GM12865 (cell line): ENCODE data around the gene HSD17B1.
"Not testable (repeated sequence)": the region's sequence is repeated elsewhere in the genome, so short reads cannot be mapped to it uniquely, and the experiment has no call there.

ENCODE experiments used
- DNase-seq: peaks from one replicate; pipeline ENCODE4 v3.0.0; 2010; ENCODE audit warnings: low read depth
- H3K4me3 ChIP-seq: 2 replicates; pipeline ENCODE4 v1.5.1; 2011; ENCODE audit warnings: mild to moderate bottlenecking, low read depth, low read length, control low read depth
- CTCF ChIP-seq: IDR thresholded peaks from 2 replicates; pipeline ENCODE4 v1.5.1; 2011; ENCODE audit warnings: low read length, control low read depth, low read depth, inconsistent platforms; ENCODE audit not compliant: insufficient read depth; ENCODE audit errors: missing control alignments

Gene HSD17B1

DNA sequence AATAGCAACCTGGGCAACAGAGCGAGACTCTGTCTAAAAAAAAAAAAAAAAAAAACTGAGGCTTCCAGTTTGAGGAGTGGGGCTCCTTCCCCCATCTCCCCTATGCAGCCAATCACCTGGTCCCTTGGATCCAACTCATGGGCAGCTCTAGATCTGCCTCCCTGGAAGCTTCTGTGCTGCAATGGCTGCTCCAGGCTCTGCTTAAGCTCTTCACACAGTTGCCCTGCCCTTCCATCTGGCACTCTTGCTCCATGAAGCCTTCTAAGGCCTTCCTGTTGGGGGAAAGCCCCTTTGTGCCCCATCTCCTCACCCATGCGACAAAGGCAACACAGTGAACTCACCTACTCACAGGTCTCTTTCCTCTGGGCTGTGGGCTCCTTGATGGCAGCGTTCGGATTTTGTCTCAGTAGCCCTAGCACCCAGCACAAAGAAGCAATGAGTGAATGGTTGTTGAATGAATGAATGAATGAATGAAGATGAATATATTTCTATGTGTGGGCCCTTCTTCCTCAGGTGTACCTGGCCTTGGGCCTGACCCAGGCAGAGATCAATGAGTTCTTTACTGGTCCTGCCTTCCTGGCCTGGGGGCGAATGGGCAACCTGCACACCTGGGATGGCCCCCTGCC lies 14.8 kb upstream of the HSD17B1 start:
- H3K4me3 ChIP-seq: no peak overlapping the region
- TF ChIP-seq CTCF: no peak
- DNase-seq: no peak

DNA sequence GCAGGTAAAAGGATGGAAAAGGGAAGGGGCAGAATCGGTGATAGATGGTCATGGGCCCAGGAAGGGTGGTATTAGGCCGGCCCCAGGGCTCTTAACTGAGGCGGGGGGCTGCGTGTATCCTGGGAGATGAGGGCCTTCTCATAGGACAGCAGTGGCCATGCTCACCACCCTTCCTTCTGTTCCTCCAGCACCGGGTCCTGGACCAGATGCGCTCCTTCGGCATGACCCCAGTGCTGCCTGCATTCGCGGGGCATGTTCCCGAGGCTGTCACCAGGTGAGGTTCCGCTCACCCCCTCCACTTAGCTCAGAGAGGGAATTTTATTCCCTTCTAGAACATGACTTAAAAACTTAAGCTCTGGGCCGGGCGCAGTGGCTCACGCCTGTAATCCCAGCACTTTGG lies 14.2 kb upstream of the HSD17B1 start:
- H3K4me3 ChIP-seq: no peak overlapping the region
- DNase-seq: no peak
- TF ChIP-seq CTCF: no peak

DNA sequence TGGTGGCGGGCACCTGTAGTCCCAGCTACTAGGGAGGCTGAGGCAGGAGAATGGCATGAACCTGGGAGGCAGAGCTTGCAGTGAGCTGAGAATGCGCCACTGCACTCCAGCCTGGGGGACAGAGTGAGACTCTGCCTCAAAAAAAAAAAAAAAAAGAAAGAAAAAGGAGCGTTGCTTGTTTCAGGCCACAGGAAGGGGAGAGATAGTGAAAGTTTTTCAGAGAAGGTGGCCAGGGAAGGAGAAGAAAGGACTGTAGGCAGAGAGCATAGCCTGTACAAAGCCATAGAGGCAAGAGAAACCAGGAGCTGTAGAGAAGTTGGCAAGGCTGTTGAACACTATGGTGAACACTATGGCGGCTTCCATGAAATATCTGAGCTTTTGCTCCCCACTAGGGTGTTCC lies 12.2 kb upstream of the HSD17B1 start:
- not testable (repeated sequence) for H3K4me3 ChIP-seq, DNase-seq

DNA sequence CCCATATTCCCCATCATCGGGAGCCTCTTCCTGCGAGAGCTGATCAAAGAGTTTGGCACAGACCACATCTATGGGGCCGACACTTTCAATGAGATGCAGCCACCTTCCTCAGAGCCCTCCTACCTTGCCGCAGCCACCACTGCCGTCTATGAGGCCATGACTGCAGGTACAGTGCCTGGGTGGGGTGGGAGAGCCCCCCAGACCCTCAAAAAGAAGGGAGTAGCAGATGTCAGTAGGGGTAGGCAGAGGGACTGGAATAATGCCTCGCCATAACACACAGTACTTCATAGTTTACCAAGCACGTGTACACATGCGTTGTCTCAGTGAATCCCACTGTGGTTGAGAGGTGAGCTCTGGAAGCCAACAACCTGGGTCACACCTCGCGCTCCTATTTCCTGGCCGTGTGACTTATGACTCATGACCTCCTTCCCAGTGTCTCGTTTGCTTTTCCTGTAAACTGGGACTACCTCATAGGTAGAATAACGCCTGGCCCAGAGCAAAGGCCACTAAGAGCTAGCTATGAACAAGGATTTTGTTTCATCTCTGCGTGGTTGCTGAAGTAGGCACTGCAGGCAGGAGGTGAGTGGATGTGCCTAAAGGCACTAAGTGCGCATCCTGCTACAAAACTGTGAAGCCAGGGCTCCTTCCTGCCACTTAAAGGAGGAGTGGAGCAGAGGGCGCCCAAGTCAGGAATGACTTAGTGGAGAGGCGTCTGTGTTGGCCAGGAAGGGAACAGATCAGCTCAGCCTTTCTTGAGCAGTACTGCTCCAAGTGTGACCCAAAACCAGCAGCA lies 11.5 kb upstream of the HSD17B1 start:
- no peak for DNase-seq
- no peak overlapping the region for H3K4me3 ChIP-seq
- no peak for TF ChIP-seq CTCF

- no peak overlapping the region for H3K4me3 ChIP-seq
- TF ChIP-seq CTCF: no peak
- DNase-seq: no peak
Measured at GRCh38 chr17:42543190-42544079, 9.3 kb upstream of the HSD17B1 start.

GRCh38 chr17:42544874-42545283 lies 7.8 kb upstream of the HSD17B1 start:
- TF ChIP-seq CTCF: no peak
- H3K4me3 ChIP-seq: no peak overlapping the region
- DNase-seq: no peak

DNA sequence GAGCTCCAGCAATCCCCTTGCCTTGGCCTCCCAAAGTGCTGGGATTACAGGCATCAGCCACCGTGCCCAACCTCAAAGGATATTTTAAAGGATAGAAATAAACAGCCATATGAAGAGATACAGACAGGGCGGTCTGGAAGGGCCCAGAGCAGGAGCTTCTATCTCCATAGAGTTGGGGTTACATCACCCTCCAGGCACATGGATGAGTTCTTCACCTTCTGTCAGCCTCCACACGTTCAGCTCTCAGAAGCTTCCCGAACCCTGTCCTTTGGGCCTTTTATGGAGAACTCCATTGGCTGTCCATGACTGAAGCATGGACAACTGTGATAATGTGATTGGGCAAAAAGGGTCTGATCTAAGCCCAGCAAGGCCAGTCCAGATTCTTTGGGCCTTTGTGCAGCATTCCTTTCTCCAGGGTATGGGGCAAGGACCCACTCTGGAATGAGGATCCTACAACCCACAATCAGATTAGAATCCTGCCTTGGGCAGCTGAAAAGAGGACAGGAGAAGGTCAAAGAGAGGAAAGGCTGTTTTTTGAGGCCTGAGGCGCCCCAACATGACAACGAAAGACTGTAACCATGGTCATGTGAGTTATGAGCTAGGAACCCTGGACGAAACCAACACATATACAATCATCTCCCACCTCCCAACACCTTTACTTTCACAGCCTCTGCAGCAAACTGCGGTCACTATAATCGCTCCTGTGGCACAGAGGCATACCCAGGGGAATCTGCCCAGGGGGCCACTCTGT lies 6.8 kb upstream of the HSD17B1 start:
- not testable (repeated sequence) for DNase-seq, H3K4me3 ChIP-seq
